KG1 (cell line): ENCODE data around the gene LGALS13.

Source experiments
- DNase-seq: peaks from one replicate; lab custom pipeline; 2025; lab: John Stamatoyannopoulos, UW

Gene LGALS13

GRCh38 chr19:39602224-39602623 is at the start of gene LGALS13:
TSS of gene LGALS13 (plus strand) at chr19:39602524. CDS start at chr19:39602569, 45 bp downstream.
- no peak for DNase-seq

- DNase-seq, result no peak
These were observed 49.2 kb upstream of the LGALS13 start for GRCh38 chr19:39553082-39553652.

GRCh38 chr19:39554701-39555311 is 47.5 kb upstream of the LGALS13 start:
- DNase-seq, result no peak

GRCh38 chr19:39555883-39556282 is 46.4 kb upstream of the LGALS13 start:
- DNase-seq, result no peak

GRCh38 chr19:39557811-39558623 is 44.3 kb upstream of the LGALS13 start:
- DNase-seq, result no peak

- no peak for DNase-seq
These were observed 43.7 kb upstream of the LGALS13 start for GRCh38 chr19:39558624-39559117.

- no peak for DNase-seq
These were observed 38.9 kb upstream of the LGALS13 start for GRCh38 chr19:39563408-39563807.

- no peak for DNase-seq
These were observed 36.3 kb upstream of the LGALS13 start for GRCh38 chr19:39566064-39566463.

GRCh38 chr19:39568604-39569003 is 33.7 kb upstream of the LGALS13 start:
- DNase-seq, result no peak

GRCh38 chr19:39582442-39582841 is 19.9 kb upstream of the LGALS13 start:
- no peak for DNase-seq

- no peak for DNase-seq
These were observed 19.3 kb upstream of the LGALS13 start for GRCh38 chr19:39582891-39583625.

GRCh38 chr19:39587496-39587895 is 14.8 kb upstream of the LGALS13 start:
- DNase-seq, result no peak

- DNase-seq, result no peak
These were observed 14.3 kb upstream of the LGALS13 start for GRCh38 chr19:39588066-39588465.

GRCh38 chr19:39590265-39590664 is 12.1 kb upstream of the LGALS13 start:
- no peak for DNase-seq

GRCh38 chr19:39592381-39592780 is 9.9 kb upstream of the LGALS13 start:
- no peak for DNase-seq

- no peak for DNase-seq
These were observed 6.4 kb upstream of the LGALS13 start for GRCh38 chr19:39595950-39596349.

GRCh38 chr19:39596911-39597310 is 5.4 kb upstream of the LGALS13 start:
- DNase-seq, result no peak

- DNase-seq, result no peak
These were observed 3.2 kb upstream of the LGALS13 start for GRCh38 chr19:39599116-39599515.

GRCh38 chr19:39603825-39604224 is 1.5 kb downstream of the LGALS13 start:
- no peak for DNase-seq

GRCh38 chr19:39607021-39607420 is 4.7 kb downstream of the LGALS13 start:
- DNase-seq, result no peak

- DNase-seq, result no peak
These were observed 5.2 kb downstream of the LGALS13 start for GRCh38 chr19:39607561-39607960.

GRCh38 chr19:39613597-39613996 is 11.3 kb downstream of the LGALS13 start:
- DNase-seq, result no peak
